Stimulated activated CD4-positive, alpha-beta T cell treated with anti-CD3 and anti-CD28 coated beads, TNF-alpha, amount 100 ng/mL, for 24 hours (primary cell): Measurements from ENCODE around the gene DMRT3.
"Not testable (repeated sequence)": the region's sequence is repeated elsewhere in the genome, so short reads cannot be mapped to it uniquely, and the experiment has no call there.

ENCODE experiments used
- DNase-seq, 3 experiments: peaks; one replicate each; pipeline ENCODE4 v3.0.0-alpha.2; 2020; ENCODE audit warnings: low read depth in 3 of 3

DMRT3 gene

GRCh38 chr9:971901-972500 is 4.5 kb upstream of the DMRT3 start:
- DNase-seq, result no peak

GRCh38 chr9:972501-973294 is 3.8 kb upstream of the DMRT3 start:
- DNase-seq, result no peak

GRCh38 chr9:973295-973834 is 3.1 kb upstream of the DMRT3 start:
- DNase-seq, result no peak

GRCh38 chr9:974031-974995 is 2.1 kb upstream of the DMRT3 start:
- DNase-seq, result no peak

GRCh38 chr9:974996-975739 is 1.3 kb upstream of the DMRT3 start:
- no peak for DNase-seq

GRCh38 chr9:975740-976257 is 656 bp upstream of the DMRT3 start:
- DNase-seq, result no peak

GRCh38 chr9:976943-977837 is 735 bp downstream of the DMRT3 start:
- DNase-seq, result no peak

- no peak for DNase-seq
Measured at GRCh38 chr9:977838-978830, 1.7 kb downstream of the DMRT3 start.

- no peak for DNase-seq
Measured at GRCh38 chr9:979983-980382, 3.5 kb downstream of the DMRT3 start.

GRCh38 chr9:980640-981039 is 4.2 kb downstream of the DMRT3 start:
- no peak for DNase-seq

- no peak for DNase-seq
Measured at GRCh38 chr9:981491-981898, 5.0 kb downstream of the DMRT3 start.

- no peak for DNase-seq
Measured at GRCh38 chr9:982394-983230, 6.2 kb downstream of the DMRT3 start.

GRCh38 chr9:994005-994404 is 17.6 kb downstream of the DMRT3 start:
- no peak for DNase-seq

GRCh38 chr9:995192-995591 is 18.7 kb downstream of the DMRT3 start:
- DNase-seq, result no peak

- DNase-seq, result no peak
Measured at GRCh38 chr9:995781-996180, 19.3 kb downstream of the DMRT3 start.

- not testable (repeated sequence) for DNase-seq
Measured at GRCh38 chr9:998299-999110, 22.1 kb downstream of the DMRT3 start.

- DNase-seq, result no peak
Measured at GRCh38 chr9:1001838-1002237, 25.4 kb downstream of the DMRT3 start.
